ENCODE results near the gene ATP23.

GRCh38 chr12:57904848-57905811 lies 36.2 kb upstream of the ATP23 start:
- TF ChIP-seq CTCF (IDR thresholded peaks at IDR 0.05; ENCODE audit: low read length): peak; percentile 100
- no peak for TF ChIP-seq EZH2 (IDR thresholded peaks at IDR 0.05; ENCODE audit: borderline replicate concordance, low read length)

Measured in OCI-LY1 (cell line).